Neutrophil (primary cell): ENCODE measurements around the gene PCA3.

ENCODE experiments used
- H3K27ac ChIP-seq: fragments of 200-600 bp; sonication (generic); 2 replicates; pipeline ENCODE4 v1.5.1; 2016; ENCODE audit warnings: mild to moderate bottlenecking, moderate library complexity
- H3K27me3 ChIP-seq: fragments of 200-600 bp; sonication (generic); 2 replicates; pipeline ENCODE4 v1.6.0; 2016; ENCODE audit warnings: mild to moderate bottlenecking
- H3K36me3 ChIP-seq: fragments of 200-600 bp; sonication (generic); 2 replicates; pipeline ENCODE4 v1.5.1; 2017
- H3K4me1 ChIP-seq, 2 experiments: fragments of 200-600 bp in 1 of 2; sonication (generic) in 1 of 2; 1 replicate in 1 of 2; 2 replicates in 1 of 2; pipeline versions ENCODE4 v1.5.1 to v1.6.1; 2013 to 2016; ENCODE audit warnings: low read depth in 1 of 2, low read length in 1 of 2, mild to moderate bottlenecking in 1 of 2, moderate library complexity in 1 of 2; ENCODE audit not compliant: control insufficient read depth in 1 of 2, insufficient read depth in 1 of 2
- H3K4me3 ChIP-seq, 2 experiments: fragments of 200-600 bp in 1 of 2; sonication (generic) in 1 of 2; 1 replicate in 1 of 2; 2 replicates in 1 of 2; pipeline ENCODE4 v1.5.1; 2013 to 2016; ENCODE audit warnings: low read depth in 1 of 2, low read length in 1 of 2, mild to moderate bottlenecking in 1 of 2, moderate library complexity in 1 of 2
- H3K9me3 ChIP-seq: fragments of 200-600 bp; sonication (generic); 2 replicates; pipeline ENCODE4 v1.5.1; 2016
- TF ChIP-seq, protein P1 (sequence below): fragments of 200-600 bp; sonication (generic); IDR thresholded peaks from 2 replicates; pipeline ENCODE4 v1.5.1; 2016; ENCODE audit warnings: antibody characterized with exemption

PCA3 gene

DNA sequence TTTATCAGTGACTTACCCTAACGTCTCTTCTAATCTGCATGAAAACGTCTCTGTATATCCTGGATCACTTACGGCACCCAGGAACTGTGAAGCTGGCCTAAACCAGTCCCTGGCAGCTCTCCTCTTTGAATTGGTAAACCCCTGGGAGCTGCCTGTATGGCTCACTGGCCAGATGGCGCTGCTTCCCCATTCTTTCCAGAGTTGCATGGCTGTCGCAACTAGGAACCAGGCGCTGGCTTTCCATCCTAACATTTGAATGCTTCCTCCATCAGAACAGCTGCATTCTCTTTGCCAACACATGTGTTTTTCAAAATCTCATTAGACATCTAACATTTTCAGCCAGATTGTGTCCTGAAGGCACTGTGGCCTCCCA lies 8.0 kb upstream of the PCA3 start:
- H3K27me3 ChIP-seq: no peaks in the 10 kb centered on the region
- H3K4me3 ChIP-seq: no peak overlapping the region
- H3K4me1 ChIP-seq: no peaks in the 10 kb centered on the region
- H3K27ac ChIP-seq: no peak overlapping the region
- H3K36me3 ChIP-seq: no peaks in the 10 kb centered on the region
- H3K9me3 ChIP-seq: no peaks in the 10 kb centered on the region
- TF ChIP-seq, protein P1, sequence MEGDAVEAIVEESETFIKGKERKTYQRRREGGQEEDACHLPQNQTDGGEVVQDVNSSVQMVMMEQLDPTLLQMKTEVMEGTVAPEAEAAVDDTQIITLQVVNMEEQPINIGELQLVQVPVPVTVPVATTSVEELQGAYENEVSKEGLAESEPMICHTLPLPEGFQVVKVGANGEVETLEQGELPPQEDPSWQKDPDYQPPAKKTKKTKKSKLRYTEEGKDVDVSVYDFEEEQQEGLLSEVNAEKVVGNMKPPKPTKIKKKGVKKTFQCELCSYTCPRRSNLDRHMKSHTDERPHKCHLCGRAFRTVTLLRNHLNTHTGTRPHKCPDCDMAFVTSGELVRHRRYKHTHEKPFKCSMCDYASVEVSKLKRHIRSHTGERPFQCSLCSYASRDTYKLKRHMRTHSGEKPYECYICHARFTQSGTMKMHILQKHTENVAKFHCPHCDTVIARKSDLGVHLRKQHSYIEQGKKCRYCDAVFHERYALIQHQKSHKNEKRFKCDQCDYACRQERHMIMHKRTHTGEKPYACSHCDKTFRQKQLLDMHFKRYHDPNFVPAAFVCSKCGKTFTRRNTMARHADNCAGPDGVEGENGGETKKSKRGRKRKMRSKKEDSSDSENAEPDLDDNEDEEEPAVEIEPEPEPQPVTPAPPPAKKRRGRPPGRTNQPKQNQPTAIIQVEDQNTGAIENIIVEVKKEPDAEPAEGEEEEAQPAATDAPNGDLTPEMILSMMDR: no peak

DNA sequence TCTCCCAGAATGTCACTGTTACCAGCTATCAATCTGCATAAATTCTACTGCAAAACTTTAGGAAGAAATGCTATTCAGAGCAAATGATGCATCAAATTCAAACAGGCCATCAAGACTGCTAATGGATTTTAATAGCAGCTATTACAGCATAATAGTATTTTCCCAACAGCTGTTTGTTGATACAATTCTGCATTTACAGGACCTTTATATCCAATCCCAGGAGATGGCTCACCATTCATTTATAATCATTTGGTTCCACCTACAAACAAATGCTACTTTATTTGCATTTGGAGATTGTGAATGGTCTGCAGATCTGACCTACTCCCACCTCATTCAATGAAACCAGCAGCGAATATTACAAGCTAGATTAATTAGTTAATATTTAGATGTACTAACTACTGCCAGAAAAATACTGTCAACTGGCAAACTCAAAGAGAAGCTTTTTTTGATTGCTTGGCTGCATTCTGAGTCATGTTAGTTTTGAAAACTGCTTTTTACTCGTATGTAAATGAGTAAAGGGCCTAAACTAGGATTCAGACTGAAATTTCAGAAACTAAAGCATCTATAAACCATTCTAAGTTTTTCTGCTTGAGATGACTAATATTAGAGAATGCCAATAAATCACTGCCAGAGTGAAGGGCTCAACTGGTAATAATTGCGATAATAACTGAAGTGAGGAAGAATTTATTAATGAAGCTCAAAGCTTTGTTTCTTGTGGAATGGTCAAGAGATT lies 7.1 kb upstream of the PCA3 start:
- TF ChIP-seq, protein P1: no peak

GRCh38 chr9:76758476-76758875 lies 5.8 kb upstream of the PCA3 start:
- H3K36me3 ChIP-seq: no peaks in the 10 kb centered on the region
- no peak overlapping the region for H3K4me3 ChIP-seq
- H3K27me3 ChIP-seq: no peaks in the 10 kb centered on the region
- no peak overlapping the region for H3K27ac ChIP-seq
- TF ChIP-seq, protein P1: no peak
- H3K4me1 ChIP-seq: no peaks in the 10 kb centered on the region
- H3K9me3 ChIP-seq: no peaks in the 10 kb centered on the region

More for the DNA sequence above, 7.1 kb upstream of the PCA3 start:
- Histone ChIP-seq H3K27me3 (no peaks in the 10 kb centered on the region), H3K9me3 (no peaks in the 10 kb centered on the region), H3K36me3 (no peaks in the 10 kb centered on the region), H3K27ac (no peak overlapping the region), H3K4me1 (no peaks in the 10 kb centered on the region), H3K4me3 (no peak overlapping the region)

DNA sequence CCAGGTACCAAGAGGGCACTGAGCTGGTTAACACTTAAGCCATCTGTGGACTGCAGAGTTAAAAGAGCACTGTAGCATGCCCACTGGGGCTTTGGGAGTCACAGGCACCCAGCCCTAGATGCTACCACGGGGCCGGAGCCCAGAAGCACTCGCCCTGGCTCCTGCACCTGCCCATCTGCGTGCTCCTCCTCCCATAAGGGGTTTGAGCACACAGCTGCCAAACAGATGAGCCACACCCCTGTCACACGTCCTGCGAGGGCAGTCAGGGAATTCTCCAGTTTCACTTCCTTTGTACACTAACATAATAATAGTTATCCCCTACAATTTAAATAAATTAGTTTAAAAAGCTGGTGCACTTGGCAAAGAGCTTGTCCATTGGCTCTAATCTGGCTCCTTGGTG lies 4.5 kb upstream of the PCA3 start:
- TF ChIP-seq, protein P1: no peak
- Histone ChIP-seq H3K27ac (no peak overlapping the region), H3K27me3 (no peaks in the 10 kb centered on the region), H3K36me3 (no peaks in the 10 kb centered on the region), H3K4me1 (no peaks in the 10 kb centered on the region), H3K9me3 (no peaks in the 10 kb centered on the region), H3K4me3 (no peak overlapping the region)

GRCh38 chr9:76761448-76761847 lies 2.8 kb upstream of the PCA3 start:
- TF ChIP-seq, protein P1: no peak
- Histone ChIP-seq H3K4me3 (no peak overlapping the region), H3K9me3 (no peaks in the 10 kb centered on the region)

More at GRCh38 chr9:76761448-76761847, 2.8 kb upstream of the PCA3 start:
- H3K4me1 ChIP-seq: no peaks in the 10 kb centered on the region
- no peaks in the 10 kb centered on the region for H3K36me3 ChIP-seq
- no peak overlapping the region for H3K27ac ChIP-seq
- no peaks in the 10 kb centered on the region for H3K27me3 ChIP-seq
